A673 (cell line): Measurements from ENCODE around the gene PARD3. TPM values are rescaled to one million over a fixed set of nuclear protein-coding genes. Genes with fewer than 3 reads are reported as not detected.

Experiments
- BruUV-seq: library from RNA; stranded (reverse); fragments of 400-500 nt; replicated peaks from 2 replicates; lab custom pipeline; 2021; lab: Mats Ljungman, UMichigan
- CTCF ChIA-PET: fragments of 300-600 bp; sonication (Branson Sonifier 250); formaldehyde crosslinking; loops from one replicate; lab custom pipeline; 2022; ENCODE audit warnings: antibody characterized with exemption; lab: Charles Lee
- POLR2A ChIA-PET: fragments of 300-600 bp; sonication (Branson Sonifier 250); formaldehyde crosslinking; loops from one replicate; lab custom pipeline; 2022; ENCODE audit warnings: antibody characterized with exemption; ENCODE audit not compliant: low non-redundant PET; lab: Charles Lee
- DNase-seq: peaks from one replicate; pipeline ENCODE4 v3.0.0-alpha.2; 2015; ENCODE audit warnings: low spot score
- H3K27ac ChIP-seq: fragments of 200-600 bp; sonication (generic); 2 replicates; pipeline ENCODE4 v1.5.1; 2016; ENCODE audit warnings: mixed run types, low read depth, mild to moderate bottlenecking, mixed read lengths, antibody characterized with exemption, low read length; ENCODE audit not compliant: poor library complexity, severe bottlenecking
- H3K27me3 ChIP-seq: fragments of 200-600 bp; sonication (generic); replicated peaks from 2 replicates; pipeline ENCODE4 v1.6.1; 2017; ENCODE audit warnings: mixed run types, low read depth, mild to moderate bottlenecking, mixed read lengths, antibody characterized with exemption, low read length; ENCODE audit not compliant: insufficient read depth, poor library complexity
- H3K36me3 ChIP-seq: fragments of 200-600 bp; sonication (generic); 2 replicates; pipeline ENCODE4 v1.6.1; 2016; ENCODE audit warnings: mixed run types, mild to moderate bottlenecking, mixed read lengths, antibody characterized with exemption, low read length; ENCODE audit not compliant: insufficient read depth, poor library complexity, severe bottlenecking
- H3K4me1 ChIP-seq: fragments of 200-600 bp; sonication (generic); 2 replicates; pipeline ENCODE4 v1.6.1; 2017; ENCODE audit warnings: mixed run types, mild to moderate bottlenecking, mixed read lengths, antibody characterized with exemption, low read length; ENCODE audit not compliant: insufficient read depth, poor library complexity, severe bottlenecking
- H3K4me3 ChIP-seq: fragments of 200-600 bp; sonication (generic); 2 replicates; pipeline ENCODE4 v1.5.1; 2016; ENCODE audit warnings: low read depth, mixed run types, mild to moderate bottlenecking, mixed read lengths, low read length; ENCODE audit not compliant: poor library complexity, severe bottlenecking
- H3K9me3 ChIP-seq: fragments of 200-600 bp; sonication (generic); 2 replicates; pipeline ENCODE4 v1.6.1; 2016; ENCODE audit warnings: mixed run types, low read depth, mild to moderate bottlenecking, mixed read lengths, antibody characterized with exemption, low read length; ENCODE audit not compliant: poor library complexity, severe bottlenecking
- CTCF ChIP-seq: fragments of 300-800, 200-600 bp; sonication (generic); conservative IDR thresholded peaks from 2 replicates; pipeline ENCODE4 v1.5.1; 2017; ENCODE audit warnings: low read depth, mild to moderate bottlenecking, antibody characterized with exemption, low read length, moderate library complexity, mixed read lengths
- EZH2 ChIP-seq: fragments of 200-600 bp; sonication (generic); IDR thresholded peaks from 2 replicates; pipeline ENCODE4 v1.6.1; 2017; ENCODE audit warnings: borderline replicate concordance, low read depth, mild to moderate bottlenecking, mixed read lengths, antibody characterized with exemption, low read length; ENCODE audit not compliant: poor library complexity, severe bottlenecking
- intact Hi-C: fragments of 100-400 bp; cut with micrococcal nuclease; formaldehyde crosslinking; loops from one replicate; pipeline ENCODE4 v1.10.0; 2022; ENCODE audit not compliant: unreplicated experiment
- total RNA-seq: library from RNA; stranded (reverse); gene quantifications from 2 replicates; pipeline ENCODE4 v1.2.3, GENCODE V29; 2021

PARD3 gene
- total RNA-seq, 1 experiment from 2014 or later, result 28.0 TPM

- no peak overlapping the region for H3K27ac ChIP-seq
- no peaks in the 10 kb centered on the region for H3K27me3 ChIP-seq
- intact Hi-C loops, result no loop called here
- no peaks in the 10 kb centered on the region for H3K36me3 ChIP-seq
- peaks cover 12% of the 10 kb centered on the region for H3K4me1 ChIP-seq
- ChIA-PET POLR2A (no interaction called here), CTCF (no interaction called here)
- DNase-seq, result no peak
- H3K9me3 ChIP-seq, result no peaks in the 10 kb centered on the region
- H3K4me3 ChIP-seq, result no peak overlapping the region
- no TSS peak for BruUV-seq
- TF ChIP-seq CTCF (no peak), EZH2 (no peak)
Measured at GRCh38 chr10:34464000-34464399, 351.1 kb downstream of the PARD3 start.

GRCh38 chr10:34462993-34463392, 352.1 kb downstream of the PARD3 start:
- POLR2A ChIA-PET, result no interaction called here
- TF ChIP-seq CTCF (no peak), EZH2 (no peak)
- Histone ChIP-seq H3K27ac (no peak overlapping the region), H3K27me3 (no peaks in the 10 kb centered on the region), H3K9me3 (no peaks in the 10 kb centered on the region), H3K36me3 (no peaks in the 10 kb centered on the region), H3K4me3 (no peak overlapping the region), H3K4me1 (peaks cover 12% of the 10 kb centered on the region)
- CTCF ChIA-PET, result no interaction called here
- intact Hi-C loops, result no loop called here
- BruUV-seq, result no TSS peak
- no peak for DNase-seq

GRCh38 chr10:34462056-34462455, 353.0 kb downstream of the PARD3 start:
- no peak overlapping the region for H3K4me3 ChIP-seq
- DNase-seq, result peak; percentile 37
- CTCF ChIA-PET, result no interaction called here
- H3K9me3 ChIP-seq, result no peaks in the 10 kb centered on the region
- BruUV-seq, result no TSS peak
- intact Hi-C loops, result no loop called here
- H3K4me1 ChIP-seq, result peaks cover 12% of the 10 kb centered on the region
- H3K36me3 ChIP-seq, result no peaks in the 10 kb centered on the region
- POLR2A ChIA-PET, result no interaction called here
- H3K27me3 ChIP-seq, result no peaks in the 10 kb centered on the region
- TF ChIP-seq EZH2 (no peak), CTCF (no peak)
- H3K27ac ChIP-seq, result no peak overlapping the region
